K562 (cell line): Measurements from ENCODE around the gene PLD1. TPM values are rescaled to one million over a fixed set of nuclear protein-coding genes. Genes with fewer than 3 reads are reported as not detected.

Experiments used
- HCFC1 ChIP-seq: IDR thresholded peaks from 2 replicates; pipeline ENCODE4 v1.6.1; 2012; ENCODE audit warnings: low read depth, low read length, improper control_type of control experiment
- IFI16 ChIP-seq: fragments of 250-450 bp; sonication (Bioruptor Pico); IDR thresholded peaks from 2 replicates; pipeline ENCODE4 v2.1.2; 2022; ENCODE audit warnings: mild to moderate bottlenecking, inconsistent platforms
- NCOA4 ChIP-seq: fragments of 450-650 bp; IDR thresholded peaks from 2 replicates; pipeline ENCODE4 v1.6.1; 2018; ENCODE audit warnings: mild to moderate bottlenecking; ENCODE audit not compliant: partially characterized antibody
- NEUROD1 ChIP-seq: fragments of 150-350 bp; IDR thresholded peaks from 2 replicates; pipeline ENCODE4 v1.6.1; 2014; ENCODE audit warnings: borderline replicate concordance, low read length, low read depth; ENCODE audit not compliant: partially characterized antibody
- PHF8 ChIP-seq: fragments of 200-600 bp; sonication (generic); IDR thresholded peaks from 2 replicates; pipeline ENCODE4 v1.6.1; 2012; ENCODE audit warnings: mixed run types, mild to moderate bottlenecking, inconsistent platforms, low read length, moderate library complexity, borderline replicate concordance
- RCOR1 ChIP-seq, 2 experiments: IDR thresholded peaks; 2 replicates each; pipeline ENCODE4 v1.6.1; 2012; ENCODE audit warnings: low read depth in 2 of 2, low read length in 2 of 2, borderline replicate concordance in 1 of 2, improper control_type of control experiment in 1 of 2
- RFX7 ChIP-seq: fragments of 250-450 bp; sonication (Bioruptor Pico); IDR thresholded peaks from 2 replicates; pipeline ENCODE4 v1.5.1; 2021; ENCODE audit warnings: mild to moderate bottlenecking
- SPI1 ChIP-seq: IDR thresholded peaks from 2 replicates; pipeline ENCODE4 v1.6.1; 2011; ENCODE audit warnings: low read depth, low read length, control low read depth, borderline replicate concordance
- TFAM ChIP-seq: fragments of 250-450 bp; sonication (Bioruptor Pico); conservative IDR thresholded peaks from 2 replicates; pipeline ENCODE4 v1.5.0; 2021; ENCODE audit warnings: mild to moderate bottlenecking, moderate library complexity
- ZFX ChIP-seq: sonication (generic); formaldehyde crosslinking; IDR thresholded peaks from 2 replicates; pipeline ENCODE4 v1.8.0; 2022; ENCODE audit warnings: mild to moderate bottlenecking, missing genetic modification reagents, moderate library complexity
- ZNF274 ChIP-seq: IDR thresholded peaks from 2 replicates; pipeline ENCODE4 v1.6.1; 2011; ENCODE audit warnings: low read depth, mild to moderate bottlenecking, low read length, moderate library complexity, borderline replicate concordance
- ZNF589 ChIP-seq: fragments of 200-800 bp; sonication (Bioruptor generic); IDR thresholded peaks from 2 replicates; pipeline ENCODE4 v1.6.1; 2016; ENCODE audit warnings: low read depth, missing genetic modification characterization, missing compliant biosample characterization
- polyA plus RNA-seq, 8 experiments: library from polyadenylated mRNA; depleted of rRNA in 4 of 8; stranded (reverse) in 5 of 8; unstranded in 3 of 8; fragments of >200 nt; fragmentation: Nextera tagmentation in 2 of 8; fragmentation: Illumina TruSeq in 1 of 8; extraction: Ambion mirVana in 2 of 8; extraction: Trizol in 1 of 8; gene quantifications; 2 replicates each; pipeline versions ENCODE4 v1.2.1 to v1.2.3, GENCODE V29; 2011 to 2014; ENCODE audit warnings: inconsistent platforms in 1 of 8, missing spikeins in 1 of 8
- total RNA-seq, 7 experiments: library from RNA; depleted of rRNA in 6 of 7; stranded (reverse); fragments of >200 nt in 6 of 7; fragmentation: Illumina TruSeq in 2 of 7; extraction: Trizol in 2 of 7; gene quantifications; 2 replicates each; pipeline versions ENCODE4 v1.2.1 to v1.2.3, GENCODE V29; 2011 to 2021; ENCODE audit warnings: low replicate concordance in 1 of 7
- TF ChIP-seq, protein P1 (sequence below): sonication (generic); formaldehyde crosslinking; IDR thresholded peaks from 2 replicates; pipeline ENCODE4 v1.8.1; 2022; ENCODE audit warnings: missing genetic modification reagents
- TF ChIP-seq, protein P2 (sequence below): fragments of 250-450 bp; sonication (Bioruptor Pico); IDR thresholded peaks from 2 replicates; pipeline ENCODE4 v1.5.0; 2022; ENCODE audit warnings: mild to moderate bottlenecking
- TF ChIP-seq, protein P3 (sequence below): fragments of 450-650 bp; IDR thresholded peaks from 2 replicates; pipeline ENCODE4 v1.6.1; 2017; ENCODE audit warnings: antibody characterized with exemption
- TF ChIP-seq, protein P4 (sequence below): sonication (generic); formaldehyde crosslinking; IDR thresholded peaks from 2 replicates; pipeline ENCODE4 v1.8.0; 2023; ENCODE audit warnings: missing genetic modification reagents, mild to moderate bottlenecking, borderline replicate concordance

Gene PLD1
- total and polyA plus RNA-seq, 9 of the 15 experiments (the other 6 are each of a cell fraction or from before 2014, with no cell fraction given): 8.4 to 26.1 (median 18.6) TPM

DNA sequence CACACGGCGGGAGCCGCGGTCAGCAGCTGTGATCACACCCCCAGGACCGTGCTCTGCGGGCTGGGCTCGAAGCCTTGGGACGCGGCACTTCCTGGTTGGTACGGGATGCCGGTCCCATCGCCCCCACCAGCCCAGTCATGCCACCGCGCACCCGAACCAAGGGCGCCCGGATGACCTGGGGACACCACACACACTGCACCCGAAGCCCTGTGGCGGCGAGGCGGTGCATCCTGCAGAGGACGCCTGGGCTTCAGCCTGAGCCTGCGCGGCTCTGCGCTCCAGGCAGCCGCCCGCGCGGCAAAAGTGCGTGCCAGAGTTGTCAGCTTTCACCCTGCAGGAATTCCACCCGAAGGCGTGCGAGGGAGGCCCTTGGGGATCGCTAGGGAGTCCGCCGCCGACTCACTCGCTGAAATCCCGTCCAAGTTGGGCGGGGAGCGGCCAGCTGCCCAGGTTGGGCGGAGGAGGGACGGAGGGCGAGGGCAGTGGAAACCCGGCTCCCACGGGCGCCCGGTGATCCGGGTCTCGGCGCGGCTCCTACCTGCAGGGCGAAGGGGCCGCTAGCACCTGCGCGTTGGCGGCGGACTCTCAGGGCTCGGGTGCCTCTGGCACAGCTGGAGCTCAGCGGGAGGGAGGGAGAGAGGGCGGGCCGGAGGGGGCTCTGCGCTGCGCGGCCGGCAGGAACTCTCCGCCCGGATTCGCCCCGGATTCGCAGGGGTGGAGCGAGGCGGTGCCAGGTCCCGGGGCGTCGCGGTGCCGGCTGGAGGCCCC is at the start of gene PLD1 (continued):
- TF ChIP-seq, protein P1, sequence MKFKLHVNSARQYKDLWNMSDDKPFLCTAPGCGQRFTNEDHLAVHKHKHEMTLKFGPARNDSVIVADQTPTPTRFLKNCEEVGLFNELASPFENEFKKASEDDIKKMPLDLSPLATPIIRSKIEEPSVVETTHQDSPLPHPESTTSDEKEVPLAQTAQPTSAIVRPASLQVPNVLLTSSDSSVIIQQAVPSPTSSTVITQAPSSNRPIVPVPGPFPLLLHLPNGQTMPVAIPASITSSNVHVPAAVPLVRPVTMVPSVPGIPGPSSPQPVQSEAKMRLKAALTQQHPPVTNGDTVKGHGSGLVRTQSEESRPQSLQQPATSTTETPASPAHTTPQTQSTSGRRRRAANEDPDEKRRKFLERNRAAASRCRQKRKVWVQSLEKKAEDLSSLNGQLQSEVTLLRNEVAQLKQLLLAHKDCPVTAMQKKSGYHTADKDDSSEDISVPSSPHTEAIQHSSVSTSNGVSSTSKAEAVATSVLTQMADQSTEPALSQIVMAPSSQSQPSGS (CRISPR knock-in tag): no peak
- TF ChIP-seq, protein P2, sequence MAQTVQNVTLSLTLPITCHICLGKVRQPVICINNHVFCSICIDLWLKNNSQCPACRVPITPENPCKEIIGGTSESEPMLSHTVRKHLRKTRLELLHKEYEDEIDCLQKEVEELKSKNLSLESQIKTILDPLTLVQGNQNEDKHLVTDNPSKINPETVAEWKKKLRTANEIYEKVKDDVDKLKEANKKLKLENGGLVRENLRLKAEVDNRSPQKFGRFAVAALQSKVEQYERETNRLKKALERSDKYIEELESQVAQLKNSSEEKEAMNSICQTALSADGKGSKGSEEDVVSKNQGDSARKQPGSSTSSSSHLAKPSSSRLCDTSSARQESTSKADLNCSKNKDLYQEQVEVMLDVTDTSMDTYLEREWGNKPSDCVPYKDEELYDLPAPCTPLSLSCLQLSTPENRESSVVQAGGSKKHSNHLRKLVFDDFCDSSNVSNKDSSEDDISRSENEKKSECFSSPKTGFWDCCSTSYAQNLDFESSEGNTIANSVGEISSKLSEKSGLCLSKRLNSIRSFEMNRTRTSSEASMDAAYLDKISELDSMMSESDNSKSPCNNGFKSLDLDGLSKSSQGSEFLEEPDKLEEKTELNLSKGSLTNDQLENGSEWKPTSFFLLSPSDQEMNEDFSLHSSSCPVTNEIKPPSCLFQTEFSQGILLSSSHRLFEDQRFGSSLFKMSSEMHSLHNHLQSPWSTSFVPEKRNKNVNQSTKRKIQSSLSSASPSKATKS (CRISPR knock-in tag): no peak
- TF ChIP-seq TFAM (no peak), ZFX (CRISPR knock-in tag) (peak; percentile 96; the same call in 1 of the 2 replicates), PHF8 (peak; percentile 57; the same call in 1 of the 2 replicates), RCOR1 (IDR thresholded peaks at IDR 0.05; ENCODE audit: borderline replicate concordance in 1 of 2, low read depth in 2 of 2, low read length in 2 of 2) (0 out of 4 replicates have a peak, but pooled peaks of 1 of the 2 experiments have one; percentile 47), HCFC1 (peak; percentile 0; the same call in 1 of the 2 replicates), NCOA4 (no peak), RFX7 (CRISPR knock-in tag) (no peak), ZNF274 (no peak), SPI1 (no peak), ZNF589 (no peak; the same call in 1 of the 2 replicates), IFI16 (no peak), NEUROD1 (no peak)
- TF ChIP-seq, protein P3, sequence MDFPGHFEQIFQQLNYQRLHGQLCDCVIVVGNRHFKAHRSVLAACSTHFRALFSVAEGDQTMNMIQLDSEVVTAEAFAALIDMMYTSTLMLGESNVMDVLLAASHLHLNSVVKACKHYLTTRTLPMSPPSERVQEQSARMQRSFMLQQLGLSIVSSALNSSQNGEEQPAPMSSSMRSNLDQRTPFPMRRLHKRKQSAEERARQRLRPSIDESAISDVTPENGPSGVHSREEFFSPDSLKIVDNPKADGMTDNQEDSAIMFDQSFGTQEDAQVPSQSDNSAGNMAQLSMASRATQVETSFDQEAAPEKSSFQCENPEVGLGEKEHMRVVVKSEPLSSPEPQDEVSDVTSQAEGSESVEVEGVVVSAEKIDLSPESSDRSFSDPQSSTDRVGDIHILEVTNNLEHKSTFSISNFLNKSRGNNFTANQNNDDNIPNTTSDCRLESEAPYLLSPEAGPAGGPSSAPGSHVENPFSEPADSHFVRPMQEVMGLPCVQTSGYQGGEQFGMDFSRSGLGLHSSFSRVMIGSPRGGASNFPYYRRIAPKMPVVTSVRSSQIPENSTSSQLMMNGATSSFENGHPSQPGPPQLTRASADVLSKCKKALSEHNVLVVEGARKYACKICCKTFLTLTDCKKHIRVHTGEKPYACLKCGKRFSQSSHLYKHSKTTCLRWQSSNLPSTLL: no peak
- TF ChIP-seq, protein P4, sequence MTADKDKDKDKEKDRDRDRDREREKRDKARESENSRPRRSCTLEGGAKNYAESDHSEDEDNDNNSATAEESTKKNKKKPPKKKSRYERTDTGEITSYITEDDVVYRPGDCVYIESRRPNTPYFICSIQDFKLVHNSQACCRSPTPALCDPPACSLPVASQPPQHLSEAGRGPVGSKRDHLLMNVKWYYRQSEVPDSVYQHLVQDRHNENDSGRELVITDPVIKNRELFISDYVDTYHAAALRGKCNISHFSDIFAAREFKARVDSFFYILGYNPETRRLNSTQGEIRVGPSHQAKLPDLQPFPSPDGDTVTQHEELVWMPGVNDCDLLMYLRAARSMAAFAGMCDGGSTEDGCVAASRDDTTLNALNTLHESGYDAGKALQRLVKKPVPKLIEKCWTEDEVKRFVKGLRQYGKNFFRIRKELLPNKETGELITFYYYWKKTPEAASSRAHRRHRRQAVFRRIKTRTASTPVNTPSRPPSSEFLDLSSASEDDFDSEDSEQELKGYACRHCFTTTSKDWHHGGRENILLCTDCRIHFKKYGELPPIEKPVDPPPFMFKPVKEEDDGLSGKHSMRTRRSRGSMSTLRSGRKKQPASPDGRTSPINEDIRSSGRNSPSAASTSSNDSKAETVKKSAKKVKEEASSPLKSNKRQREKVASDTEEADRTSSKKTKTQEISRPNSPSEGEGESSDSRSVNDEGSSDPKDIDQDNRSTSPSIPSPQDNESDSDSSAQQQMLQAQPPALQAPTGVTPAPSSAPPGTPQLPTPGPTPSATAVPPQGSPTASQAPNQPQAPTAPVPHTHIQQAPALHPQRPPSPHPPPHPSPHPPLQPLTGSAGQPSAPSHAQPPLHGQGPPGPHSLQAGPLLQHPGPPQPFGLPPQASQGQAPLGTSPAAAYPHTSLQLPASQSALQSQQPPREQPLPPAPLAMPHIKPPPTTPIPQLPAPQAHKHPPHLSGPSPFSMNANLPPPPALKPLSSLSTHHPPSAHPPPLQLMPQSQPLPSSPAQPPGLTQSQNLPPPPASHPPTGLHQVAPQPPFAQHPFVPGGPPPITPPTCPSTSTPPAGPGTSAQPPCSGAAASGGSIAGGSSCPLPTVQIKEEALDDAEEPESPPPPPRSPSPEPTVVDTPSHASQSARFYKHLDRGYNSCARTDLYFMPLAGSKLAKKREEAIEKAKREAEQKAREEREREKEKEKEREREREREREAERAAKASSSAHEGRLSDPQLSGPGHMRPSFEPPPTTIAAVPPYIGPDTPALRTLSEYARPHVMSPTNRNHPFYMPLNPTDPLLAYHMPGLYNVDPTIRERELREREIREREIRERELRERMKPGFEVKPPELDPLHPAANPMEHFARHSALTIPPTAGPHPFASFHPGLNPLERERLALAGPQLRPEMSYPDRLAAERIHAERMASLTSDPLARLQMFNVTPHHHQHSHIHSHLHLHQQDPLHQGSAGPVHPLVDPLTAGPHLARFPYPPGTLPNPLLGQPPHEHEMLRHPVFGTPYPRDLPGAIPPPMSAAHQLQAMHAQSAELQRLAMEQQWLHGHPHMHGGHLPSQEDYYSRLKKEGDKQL (CRISPR knock-in tag): no peak
